Choroid plexus epithelial cell (primary cell): Measurements from ENCODE around the gene CDH13.
A peak's percentile ranks its signal among the peaks of the same experiment; 100 is the strongest.

ENCODE experiments used
- DNase-seq: peaks from one replicate; pipeline ENCODE4 v3.0.0-alpha.2; 2010; ENCODE audit warnings: low read depth
- H3K4me3 ChIP-seq: 2 replicates; pipeline ENCODE4 v1.5.1; 2011; ENCODE audit warnings: low read depth, mild to moderate bottlenecking, control low read depth, low read length, moderate library complexity
- CTCF ChIP-seq: conservative IDR thresholded peaks from 2 replicates; pipeline ENCODE4 v1.5.1; 2011; ENCODE audit warnings: low read depth, mild to moderate bottlenecking, control low read depth, inconsistent platforms, low read length, moderate library complexity

Gene CDH13

GRCh38 chr16:83501481-83501880 is 874.7 kb downstream of the CDH13 start:
- H3K4me3 ChIP-seq, result no peak overlapping the region
- no peak for DNase-seq
- TF ChIP-seq CTCF, result no peak

- TF ChIP-seq CTCF, result no peak
Measured at GRCh38 chr16:83508295-83508694, 881.5 kb downstream of the CDH13 start.

GRCh38 chr16:83509316-83509715 is 882.5 kb downstream of the CDH13 start:
- no peak for TF ChIP-seq CTCF
- no peak overlapping the region for H3K4me3 ChIP-seq
- DNase-seq, result no peak

More at GRCh38 chr16:83508295-83508694, 881.5 kb downstream of the CDH13 start:
- no peak for DNase-seq
- H3K4me3 ChIP-seq, result no peak overlapping the region

GRCh38 chr16:83510906-83511305 is 884.1 kb downstream of the CDH13 start:
- H3K4me3 ChIP-seq, result no peak overlapping the region
- no peak for DNase-seq
- TF ChIP-seq CTCF, result no peak

GRCh38 chr16:83513008-83513755 is 886.4 kb downstream of the CDH13 start:
- DNase-seq, result peak; percentile 85
- H3K4me3 ChIP-seq, result no peak overlapping the region
- TF ChIP-seq CTCF, result no peak

GRCh38 chr16:83515395-83515794 is 888.6 kb downstream of the CDH13 start:
- H3K4me3 ChIP-seq, result no peak overlapping the region
- DNase-seq, result no peak
- TF ChIP-seq CTCF, result no peak

- TF ChIP-seq CTCF, result no peak
Measured at GRCh38 chr16:83516931-83517330, 890.2 kb downstream of the CDH13 start.

More at GRCh38 chr16:83516931-83517330, 890.2 kb downstream of the CDH13 start:
- H3K4me3 ChIP-seq, result no peak overlapping the region
- DNase-seq, result no peak
